GM12878 (cell line): ENCODE results near the gene YIF1B. TPM values are rescaled to one million over a fixed set of nuclear protein-coding genes. Genes with fewer than 3 reads are reported as not detected.

Experiments used
- ATAC-seq: fragments of 200-7000 bp; cut with Tn5 transposase; 3 replicates; pipeline ENCODE4 v1.9.1; 2020; ENCODE audit warnings: mild to moderate bottlenecking, moderate library complexity
- BruUV-seq: library from RNA; stranded (reverse); fragments of 400-500 nt; replicated peaks from 2 replicates; lab custom pipeline; 2021; lab: Mats Ljungman, UMichigan
- CTCF ChIA-PET: fragments of 300-600 bp; sonication (Branson Sonifier 250); formaldehyde crosslinking; extraction: SDS; loops from one replicate; lab custom pipeline; 2021; ENCODE audit warnings: inconsistent platforms; lab: Yijun Ruan, JAX
- POLR2A ChIA-PET: fragments of 350-600 bp; formaldehyde crosslinking; extraction: SDS; loops from one replicate; lab custom pipeline; 2021; ENCODE audit warnings: inconsistent platforms; lab: Charles Lee
- RAD21 ChIA-PET: fragments of 300-600 bp; sonication (Branson Sonifier 250); formaldehyde crosslinking; loops from one replicate; lab custom pipeline; 2023; ENCODE audit warnings: antibody characterized with exemption; ENCODE audit not compliant: unreplicated experiment; lab: Charles Lee
- SMC1A ChIA-PET: fragments of 300-600 bp; sonication (Branson Sonifier 250); formaldehyde crosslinking; loops from one replicate; lab custom pipeline; 2023; ENCODE audit not compliant: unreplicated experiment, uncharacterized antibody; lab: Charles Lee
- DNase-seq: peaks from one replicate; pipeline ENCODE4 v3.0.0-alpha.2; 2011; ENCODE audit warnings: low read depth, low spot score
- FAIRE-seq: peaks from 3 replicates; lab custom pipeline; 2011; peaks lifted over from hg19 to GRCh38; lab: Jason Lieb, UNC
- H2AFZ ChIP-seq: 2 replicates; pipeline ENCODE4 v1.6.0; 2011; ENCODE audit warnings: low read depth, low read length, control low read depth; ENCODE audit not compliant: control insufficient read depth
- H3K27ac ChIP-seq: 2 replicates; pipeline ENCODE4 v1.5.1; 2011; ENCODE audit warnings: control low read depth; ENCODE audit not compliant: control insufficient read depth, insufficient read depth
- H3K27me3 ChIP-seq, 2 experiments: replicated peaks in 1 of 2; 2 replicates each; pipeline versions ENCODE4 v1.6.0 to v1.6.1; 2011; ENCODE audit warnings: low read length in 1 of 2; ENCODE audit not compliant: control insufficient read depth in 2 of 2, insufficient read depth in 2 of 2
- H3K36me3 ChIP-seq, 2 experiments: 2 replicates each; pipeline ENCODE4 v1.5.1; 2011; ENCODE audit warnings: low read length in 1 of 2; ENCODE audit not compliant: control insufficient read depth in 2 of 2, insufficient read depth in 2 of 2
- H3K4me1 ChIP-seq: 2 replicates; pipeline ENCODE4 v1.6.1; 2011; ENCODE audit warnings: mild to moderate bottlenecking, low read length, moderate library complexity, mixed read lengths; ENCODE audit not compliant: control insufficient read depth, insufficient read depth
- H3K4me2 ChIP-seq: 2 replicates; pipeline ENCODE4 v1.6.0; 2011; ENCODE audit warnings: control low read depth; ENCODE audit not compliant: control insufficient read depth, insufficient read depth
- H3K4me3 ChIP-seq: fragments of 200-600 bp; sonication (generic); 2 replicates; pipeline ENCODE4 v1.5.1; 2016
- H3K79me2 ChIP-seq: 2 replicates; pipeline ENCODE4 v1.6.0; 2011; ENCODE audit warnings: low read length; ENCODE audit not compliant: control insufficient read depth, insufficient read depth
- H3K9ac ChIP-seq: 2 replicates; pipeline ENCODE4 v1.8.0; 2011; ENCODE audit warnings: low read length, control low read depth, mixed read lengths; ENCODE audit not compliant: control insufficient read depth, insufficient read depth
- H3K9me3 ChIP-seq: replicated peaks from 3 replicates; pipeline ENCODE4 v1.5.1; 2011; ENCODE audit warnings: mild to moderate bottlenecking, low read length; ENCODE audit not compliant: control insufficient read depth, insufficient read depth
- H4K20me1 ChIP-seq: 2 replicates; pipeline ENCODE4 v1.6.0; 2011; ENCODE audit not compliant: control insufficient read depth, insufficient read depth
- CREB1 ChIP-seq: IDR thresholded peaks from 2 replicates; pipeline ENCODE4 v1.6.1; 2012; ENCODE audit warnings: low read depth, mild to moderate bottlenecking, inconsistent platforms
- EZH2 ChIP-seq: IDR thresholded peaks from 2 replicates; pipeline ENCODE4 v1.6.1; 2012; ENCODE audit warnings: low read depth, mild to moderate bottlenecking, control low read depth, inconsistent platforms, low read length, borderline replicate concordance; ENCODE audit not compliant: control insufficient read depth
- HDAC6 ChIP-seq: fragments of 200-600 bp; sonication (generic); IDR thresholded peaks from one replicate; pipeline ENCODE4 v1.8.0; 2017; ENCODE audit warnings: antibody characterized with exemption; ENCODE audit not compliant: unreplicated experiment
- RELA ChIP-seq: fragments of 450-650 bp; IDR thresholded peaks from 2 replicates; pipeline ENCODE4 v1.8.0; 2014; ENCODE audit warnings: borderline replicate concordance; ENCODE audit not compliant: partially characterized antibody
- USF1 ChIP-seq: IDR thresholded peaks from 2 replicates; pipeline ENCODE4 v1.6.1; 2011; ENCODE audit warnings: borderline replicate concordance, low read depth, mild to moderate bottlenecking, moderate library complexity, mixed read lengths, low read length; ENCODE audit not compliant: insufficient read depth; ENCODE audit errors: extremely low read length
- ZNF24 ChIP-seq: fragments of 450-650 bp; IDR thresholded peaks from 2 replicates; pipeline ENCODE4 v1.6.1; 2017; ENCODE audit warnings: antibody characterized with exemption, mild to moderate bottlenecking
- ZSCAN29 ChIP-seq: fragments of 450-650 bp; IDR thresholded peaks from 2 replicates; pipeline ENCODE4 v1.6.1; 2017; ENCODE audit warnings: mild to moderate bottlenecking, moderate library complexity
- WGBS: methylation state at CpG from one replicate; pipeline ENCODE4 v1.1.6; 2016; ENCODE audit warnings: low lambda C conversion rate; ENCODE audit not compliant: insufficient replicate concordance, insufficient coverage; ENCODE audit errors: missing lambda C conversion rate; 5-methylcytosine and 5-hydroxymethylcytosine counted together
- in situ Hi-C: fragments of 300-500 bp; cut with MboI; formaldehyde crosslinking; loops from 9 replicates; pipeline ENCODE4 v1.14.3; 2018; ENCODE audit warnings: mixed read lengths
- intact Hi-C: fragments of 100-400 bp; cut with micrococcal nuclease; formaldehyde crosslinking; loops from one replicate; pipeline ENCODE4 v1.14.2; 2022; ENCODE audit not compliant: unreplicated experiment
- polyA plus RNA-seq, 11 experiments: library from polyadenylated mRNA; depleted of rRNA in 4 of 11; unstranded in 6 of 11; stranded (reverse) in 5 of 11; fragments of >200 nt; fragmentation: Nextera tagmentation in 4 of 11; fragmentation: Illumina TruSeq in 1 of 11; extraction: Ambion mirVana in 4 of 11; extraction: Trizol in 1 of 11; gene quantifications; 1 replicate in 1 of 11; 2 replicates in 10 of 11; pipeline versions ENCODE4 v1.2.1 to v1.2.3, GENCODE V29; 2011 to 2016; ENCODE audit warnings: inconsistent platforms in 2 of 11, missing spikeins in 2 of 11, low read depth in 1 of 11
- total RNA-seq, 4 experiments: library from RNA; depleted of rRNA in 3 of 4; stranded (reverse); fragments of >200 nt in 3 of 4; fragmentation: Illumina TruSeq in 1 of 4; extraction: Trizol in 1 of 4; gene quantifications; 2 replicates each; pipeline versions ENCODE4 v1.2.1 to v1.2.3, GENCODE V29; 2013 to 2021
- TF ChIP-seq, protein P1 (sequence below): IDR thresholded peaks from 2 replicates; pipeline ENCODE4 v1.6.1; 2012; ENCODE audit warnings: improper control_type of control experiment, low read depth, low read length; ENCODE audit not compliant: insufficient replicate concordance

YIF1B gene
- total and polyA plus RNA-seq, 10 of the 15 experiments (the other 5 are each of a cell fraction or from before 2014, with no cell fraction given): 1.3 to 106 (median 53.5) TPM

GRCh38 chr19:38293281-38293680 is 22.5 kb downstream of the YIF1B start (continued):
- TF ChIP-seq, protein P1, sequence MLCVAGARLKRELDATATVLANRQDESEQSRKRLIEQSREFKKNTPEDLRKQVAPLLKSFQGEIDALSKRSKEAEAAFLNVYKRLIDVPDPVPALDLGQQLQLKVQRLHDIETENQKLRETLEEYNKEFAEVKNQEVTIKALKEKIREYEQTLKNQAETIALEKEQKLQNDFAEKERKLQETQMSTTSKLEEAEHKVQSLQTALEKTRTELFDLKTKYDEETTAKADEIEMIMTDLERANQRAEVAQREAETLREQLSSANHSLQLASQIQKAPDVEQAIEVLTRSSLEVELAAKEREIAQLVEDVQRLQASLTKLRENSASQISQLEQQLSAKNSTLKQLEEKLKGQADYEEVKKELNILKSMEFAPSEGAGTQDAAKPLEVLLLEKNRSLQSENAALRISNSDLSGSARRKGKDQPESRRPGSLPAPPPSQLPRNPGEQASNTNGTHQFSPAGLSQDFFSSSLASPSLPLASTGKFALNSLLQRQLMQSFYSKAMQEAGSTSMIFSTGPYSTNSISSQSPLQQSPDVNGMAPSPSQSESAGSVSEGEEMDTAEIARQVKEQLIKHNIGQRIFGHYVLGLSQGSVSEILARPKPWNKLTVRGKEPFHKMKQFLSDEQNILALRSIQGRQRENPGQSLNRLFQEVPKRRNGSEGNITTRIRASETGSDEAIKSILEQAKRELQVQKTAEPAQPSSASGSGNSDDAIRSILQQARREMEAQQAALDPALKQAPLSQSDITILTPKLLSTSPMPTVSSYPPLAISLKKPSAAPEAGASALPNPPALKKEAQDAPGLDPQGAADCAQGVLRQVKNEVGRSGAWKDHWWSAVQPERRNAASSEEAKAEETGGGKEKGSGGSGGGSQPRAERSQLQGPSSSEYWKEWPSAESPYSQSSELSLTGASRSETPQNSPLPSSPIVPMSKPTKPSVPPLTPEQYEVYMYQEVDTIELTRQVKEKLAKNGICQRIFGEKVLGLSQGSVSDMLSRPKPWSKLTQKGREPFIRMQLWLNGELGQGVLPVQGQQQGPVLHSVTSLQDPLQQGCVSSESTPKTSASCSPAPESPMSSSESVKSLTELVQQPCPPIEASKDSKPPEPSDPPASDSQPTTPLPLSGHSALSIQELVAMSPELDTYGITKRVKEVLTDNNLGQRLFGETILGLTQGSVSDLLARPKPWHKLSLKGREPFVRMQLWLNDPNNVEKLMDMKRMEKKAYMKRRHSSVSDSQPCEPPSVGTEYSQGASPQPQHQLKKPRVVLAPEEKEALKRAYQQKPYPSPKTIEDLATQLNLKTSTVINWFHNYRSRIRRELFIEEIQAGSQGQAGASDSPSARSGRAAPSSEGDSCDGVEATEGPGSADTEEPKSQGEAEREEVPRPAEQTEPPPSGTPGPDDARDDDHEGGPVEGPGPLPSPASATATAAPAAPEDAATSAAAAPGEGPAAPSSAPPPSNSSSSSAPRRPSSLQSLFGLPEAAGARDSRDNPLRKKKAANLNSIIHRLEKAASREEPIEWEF: no peak
- TF ChIP-seq EZH2: no peak
- TF ChIP-seq RELA: no peak
- no peak for TF ChIP-seq HDAC6
- no peak for TF ChIP-seq ZNF24
- no peak for TF ChIP-seq ZSCAN29
- TF ChIP-seq CREB1: no peak

DNA sequence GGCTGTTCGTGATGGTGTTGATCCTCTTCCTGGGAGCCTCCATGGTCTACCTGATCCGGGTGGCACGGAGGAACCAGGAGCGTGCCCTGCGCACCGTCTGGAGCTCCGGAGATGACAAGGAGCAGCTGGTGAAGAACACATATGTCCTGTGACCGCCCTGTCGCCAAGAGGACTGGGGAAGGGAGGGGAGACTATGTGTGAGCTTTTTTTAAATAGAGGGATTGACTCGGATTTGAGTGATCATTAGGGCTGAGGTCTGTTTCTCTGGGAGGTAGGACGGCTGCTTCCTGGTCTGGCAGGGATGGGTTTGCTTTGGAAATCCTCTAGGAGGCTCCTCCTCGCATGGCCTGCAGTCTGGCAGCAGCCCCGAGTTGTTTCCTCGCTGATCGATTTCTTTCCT is 23.9 kb downstream of the YIF1B start:
- no peaks in the 10 kb centered on the region for H3K36me3 ChIP-seq
- RAD21 ChIA-PET: no interaction called here
- SMC1A ChIA-PET: no interaction called here
- no peaks in the 10 kb centered on the region for H3K9me3 ChIP-seq
- H4K20me1 ChIP-seq: no peaks in the 10 kb centered on the region
- no peak for TF ChIP-seq USF1
- TF ChIP-seq, protein P1: no peak
- no peak for DNase-seq
- no peaks in the 10 kb centered on the region for H3K4me1 ChIP-seq
- H3K9ac ChIP-seq: no peak overlapping the region
- no peak overlapping the region for H3K4me2 ChIP-seq
- WGBS: 40% methylated on average over 15 of the region's 15 CpGs
- POLR2A ChIA-PET: no interaction called here
- CTCF ChIA-PET: no interaction called here
- H3K27me3 ChIP-seq: no peaks in the 10 kb centered on the region
- no peak overlapping the region for H3K4me3 ChIP-seq
- intact Hi-C loops: no loop called here
- BruUV-seq: no TSS peak
- H3K27ac ChIP-seq: no peak overlapping the region
- in situ Hi-C loops: no loop called here
- no peak for FAIRE-seq
- ATAC-seq: no peak
- H3K79me2 ChIP-seq: no peaks in the 10 kb centered on the region
- no peak overlapping the region for H2AFZ ChIP-seq
